Hepatocyte (in vitro differentiated cells): ENCODE data around the gene MNX1.
A peak's percentile ranks its signal among the peaks of the same experiment; 100 is the strongest.

Source experiments
- CTCF ChIP-seq: fragments of 200-600 bp; sonication (generic); IDR thresholded peaks from 2 replicates; pipeline ENCODE4 v1.5.1; 2016; ENCODE audit warnings: antibody characterized with exemption, mild to moderate bottlenecking; ENCODE audit not compliant: poor library complexity
- EZH2 ChIP-seq: fragments of 200-600 bp; sonication (generic); IDR thresholded peaks from 2 replicates; pipeline ENCODE4 v1.6.1; 2016; ENCODE audit warnings: antibody characterized with exemption, mild to moderate bottlenecking, borderline replicate concordance
- EZH2phosphoT487 ChIP-seq: fragments of 200-600 bp; sonication (generic); IDR thresholded peaks from one replicate; pipeline ENCODE4 v1.6.1; 2018; ENCODE audit warnings: antibody characterized with exemption, mild to moderate bottlenecking, low read depth, moderate library complexity; ENCODE audit not compliant: unreplicated experiment, severe bottlenecking

DNA sequence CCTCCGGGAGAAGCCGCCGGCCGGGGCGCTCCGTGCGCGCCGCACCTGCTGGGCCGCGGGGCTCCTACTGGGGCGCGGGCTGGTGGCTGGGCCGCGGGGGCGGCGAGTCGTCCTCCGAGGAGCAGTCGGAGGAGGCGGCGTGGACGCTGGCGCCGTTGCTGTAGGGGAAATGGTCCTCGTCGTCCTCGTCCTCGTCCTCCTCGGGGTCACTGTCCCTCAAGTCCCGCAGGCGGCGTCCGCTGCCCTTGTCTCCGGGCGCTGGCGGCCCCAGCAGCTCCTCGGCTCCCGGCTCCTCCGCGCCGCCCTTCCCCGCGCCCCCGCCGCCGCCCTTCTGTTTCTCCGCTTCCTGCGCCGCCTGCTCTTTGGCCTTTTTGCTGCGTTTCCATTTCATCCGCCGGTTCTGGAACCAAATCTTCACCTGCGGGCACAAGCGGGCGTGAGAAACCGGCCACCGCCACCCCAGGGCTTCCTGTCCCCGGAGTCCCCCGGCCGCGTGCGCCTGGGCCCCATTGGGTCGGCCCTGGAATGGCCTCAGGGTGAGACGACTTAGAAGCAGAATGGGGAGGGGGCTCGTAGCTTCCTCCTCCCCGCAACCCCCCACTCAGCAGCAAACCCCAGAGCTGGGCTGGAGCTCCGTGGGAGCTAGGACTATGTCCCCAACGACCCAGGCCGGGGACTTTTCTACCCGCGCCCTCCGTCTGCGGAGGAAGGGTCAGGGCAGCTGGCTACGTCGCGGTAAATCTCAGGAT, 4.8 kb downstream of the MNX1 start:
- no peak for TF ChIP-seq CTCF
- peak; percentile 93 for TF ChIP-seq EZH2
- TF ChIP-seq EZH2phosphoT487: peak; percentile 92
